SH-SY5Y (cell line): ENCODE measurements around the gene RPL5.

ENCODE experiments used
- GATA2 ChIP-seq: IDR thresholded peaks from 2 replicates; pipeline ENCODE4 v1.6.1; 2011; ENCODE audit warnings: mild to moderate bottlenecking, low read depth, low read length
- GATA3 ChIP-seq: IDR thresholded peaks from 2 replicates; pipeline ENCODE4 v1.6.1; 2011; ENCODE audit warnings: low read depth, mild to moderate bottlenecking, low read length, moderate library complexity

GRCh38 chr1:92862605-92863004 lies 30.8 kb downstream of the RPL5 start:
- TF ChIP-seq GATA2 (no peak), GATA3 (no peak)
